Erythroblast (primary cell): ENCODE results near the gene GPHA2.

Experiments used
- DNase-seq, 2 experiments: peaks; one replicate each; lab custom pipeline; 2025; lab: John Stamatoyannopoulos, UW
- GATA1 ChIP-seq: IDR thresholded peaks from 2 replicates; pipeline ENCODE4 v1.6.1; 2011; ENCODE audit warnings: low read depth, mild to moderate bottlenecking, control low read depth, low read length, moderate library complexity
- POLR2A ChIP-seq: IDR thresholded peaks from 2 replicates; pipeline ENCODE4 v1.6.1; 2011; ENCODE audit warnings: mild to moderate bottlenecking, low read length

The GPHA2 gene

GRCh38 chr11:64936539-64936938 lies 846 bp upstream of the GPHA2 start:
- no peak for DNase-seq
- TF ChIP-seq GATA1 (no peak), POLR2A (no peak)

- peak; percentile 26 for TF ChIP-seq POLR2A
- no peak for TF ChIP-seq GATA1
- DNase-seq: no peak
Measured at GRCh38 chr11:64934682-64935358, 873 bp downstream of the GPHA2 start.

- DNase-seq: no peak
- no peak for TF ChIP-seq GATA1
- no peak for TF ChIP-seq POLR2A
Measured at GRCh38 chr11:64933935-64934681, 1.6 kb downstream of the GPHA2 start.

- no peak for DNase-seq
- TF ChIP-seq GATA1 (no peak), POLR2A (no peak)
Measured at GRCh38 chr11:64933213-64933934, 2.3 kb downstream of the GPHA2 start.

GRCh38 chr11:64932324-64932723 lies 3.4 kb downstream of the GPHA2 start:
- TF ChIP-seq POLR2A: no peak
- no peak for TF ChIP-seq GATA1
- no peak for DNase-seq

- no peak for TF ChIP-seq GATA1
- TF ChIP-seq POLR2A: no peak
- DNase-seq: no peak
Measured at GRCh38 chr11:64931290-64931689, 4.4 kb downstream of the GPHA2 start.

GRCh38 chr11:64930340-64930739 lies 5.4 kb downstream of the GPHA2 start:
- TF ChIP-seq POLR2A: no peak
- TF ChIP-seq GATA1: no peak

GRCh38 chr11:64929625-64930024 lies 6.1 kb downstream of the GPHA2 start:
- no peak for DNase-seq

More at GRCh38 chr11:64930340-64930739, 5.4 kb downstream of the GPHA2 start:
- no peak for DNase-seq

GRCh38 chr11:64928957-64929356 lies 6.7 kb downstream of the GPHA2 start:
- DNase-seq: no peak
- TF ChIP-seq GATA1 (no peak), POLR2A (no peak)

More at GRCh38 chr11:64929625-64930024, 6.1 kb downstream of the GPHA2 start:
- TF ChIP-seq POLR2A (no peak), GATA1 (no peak)

- no peak for DNase-seq
- TF ChIP-seq POLR2A (no peak), GATA1 (no peak)
Measured at GRCh38 chr11:64926689-64927088, 9.0 kb downstream of the GPHA2 start.

GRCh38 chr11:64925536-64926436 lies 9.9 kb downstream of the GPHA2 start:
- DNase-seq: peak; percentile 65 to 67
- TF ChIP-seq GATA1 (no peak), POLR2A (peak; percentile 48)

- TF ChIP-seq GATA1: no peak
- TF ChIP-seq POLR2A: peak; percentile 15
- peak in 1 of 2 experiments; percentile 60 for DNase-seq
Measured at GRCh38 chr11:64924910-64925284, 10.8 kb downstream of the GPHA2 start.
